Heart right ventricle (tissue), 16 donors: Measurements from ENCODE around the gene MBTPS1. TPM values are rescaled to one million over a fixed set of nuclear protein-coding genes. Genes with fewer than 3 reads are reported as not detected.
A peak's percentile ranks its signal among the peaks of the same experiment; 100 is the strongest.

Source experiments
- ATAC-seq, 8 donors: fragments of 200-7000 bp; cut with Tn5 transposase; one replicate each; pipeline ENCODE4 v1.9.1; 2020; ENCODE audit warnings: mild to moderate bottlenecking in 8 of 8, moderate library complexity in 8 of 8, moderate number of reproducible peaks in 1 of 8
- DNase-seq, 2 donors: peaks; one replicate each; pipeline ENCODE4 v3.0.0-alpha.2; 2020
- H3K27ac ChIP-seq, 10 donors: fragments of 200-600 bp; sonication (generic) in 2 of 10; one replicate each; pipeline versions ENCODE4 v1.5.0 to v1.8.0; 2020 to 2022; ENCODE audit warnings: mild to moderate bottlenecking in 3 of 10
- H3K27me3 ChIP-seq, 7 donors: fragments of 200-600 bp; one replicate each; pipeline ENCODE4 v1.8.0; 2021 to 2022; ENCODE audit warnings: mild to moderate bottlenecking in 2 of 7
- H3K36me3 ChIP-seq, 9 donors: fragments of 200-600 bp; sonication (generic) in 1 of 9; one replicate each; pipeline versions ENCODE4 v1.5.0 to v1.8.0; 2020 to 2022; ENCODE audit warnings: mild to moderate bottlenecking in 2 of 9
- H3K4me1 ChIP-seq, 9 donors: fragments of 200-600 bp; sonication (generic) in 1 of 9; one replicate each; pipeline versions ENCODE4 v1.5.0 to v1.8.0; 2020 to 2022; ENCODE audit warnings: mild to moderate bottlenecking in 4 of 9
- H3K4me3 ChIP-seq, 10 donors: fragments of 200-600 bp; sonication (generic) in 2 of 10; one replicate each; pipeline versions ENCODE4 v1.5.0 to v1.8.0; 2020 to 2022; ENCODE audit warnings: mild to moderate bottlenecking in 7 of 10, moderate library complexity in 2 of 10
- H3K9me3 ChIP-seq, 11 donors: fragments of 200-600 bp in 10 of 11; sonication (generic) in 2 of 11; one replicate each; pipeline versions ENCODE4 v1.5.0 to v1.8.0; 2013 to 2022; ENCODE audit warnings: mild to moderate bottlenecking in 2 of 11, control low read depth in 1 of 11, moderate library complexity in 1 of 11
- WGBS, 2 donors: extraction: QIAGEN DNeasy Blood & Tissue Kit; methylation state at CpG; one replicate each; pipeline ENCODE4 v1.1.7; 2013; ENCODE audit warnings: inconsistent platforms in 1 of 2; 5-methylcytosine and 5-hydroxymethylcytosine counted together
- intact Hi-C, 10 donors: fragments of 100-400 bp; cut with DNase I; formaldehyde crosslinking; loops; one replicate each; pipeline versions ENCODE4 v1.11.1 to v1.14.2; 2022
- polyA plus RNA-seq, 2 donors: library from polyadenylated mRNA; stranded (reverse); fragments of 200-250 nt; gene quantifications; one replicate each; pipeline ENCODE4 v1.2.3, GENCODE V29; 2013
- total RNA-seq, 10 donors: library from RNA; stranded (reverse); fragmentation: NEBNext Ultra II Directional in 3 of 10; extraction: Animal tissue kit (Norgen Biotek cat#: 25700) in 3 of 10; gene quantifications; one replicate each; pipeline versions ENCODE4 v1.2.1 to v1.2.4, GENCODE V29; 2021 to 2023
- TF ChIP-seq, protein P1 (sequence below), 9 donors: fragments of 200-600 bp; sonication (generic) in 2 of 9; IDR thresholded peaks; one replicate each; pipeline versions ENCODE4 v1.5.0 to v1.8.0; 2021 to 2022; ENCODE audit warnings: antibody characterized with exemption in 9 of 9, mild to moderate bottlenecking in 5 of 9, moderate library complexity in 1 of 9
- donor health status: Arrhythmogenic right ventricular cardiomyopathy.
- donor health status: ischemic (EF 13 %, LVEDD 7.1; RV severe dilation, severe dysfunction).
- donor health status: healthy with polysubstance abuse.
- donor health status: DM: no; HTN: yes; CAD: no.
- donor health status: DM: no; HTN: no; CAD: no.
- donor health status: ischemic (EF 25% LVEDD 6.9; RV normal size, moderate dysfunction).
- donor health status: ischemic (EF 25% LVEDD 5.7; RV mildly dilated, moderate dysfunction).
- donor health status: healthy.
- donor health status: DM: yes; HTN: yes; CAD: no.
- donor health status: Ischemic cardiomyopathy.
- donor health status: ischemic (EF 35%, LVEDD 5.7; RV mildly dilated, moderate dysfunction).
- donor health status: nonischemic (EF 11% LVEDD 7.7; RV severe dilation, severe dysfunction).
- donor health status: DM: yes; HTN: yes; CAD: no.
- donor health status: PGD.
- donor health status: ischemic (EF 29% LVEDD 5.4; RV normal size, mild dysfunction).
- donor health status: nonischemic (EF 23%, LVEDD 6.1; RV moderate dilation, normal function).

Gene MBTPS1
- total and polyA plus RNA-seq, 12 donors: 41.4 to 122 (median 66.0) TPM

DNA sequence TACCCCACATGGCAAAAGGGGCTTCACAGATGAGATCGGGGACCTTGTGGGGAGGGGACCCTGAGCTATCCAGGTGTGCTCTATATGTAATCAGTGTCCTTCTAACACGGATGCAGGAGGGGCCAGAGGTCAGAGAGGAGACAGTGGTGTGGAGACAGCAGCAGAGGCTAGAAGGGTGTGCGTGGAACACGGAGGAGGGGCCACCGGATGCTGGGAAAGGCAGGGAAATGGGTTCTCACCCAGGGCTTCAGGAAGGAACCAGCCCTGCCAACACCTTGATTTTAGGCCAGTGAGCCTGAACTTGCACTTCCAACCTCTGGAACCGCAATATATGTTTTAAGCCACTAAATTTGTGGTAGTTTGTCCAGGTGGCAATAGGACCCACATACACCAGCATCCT is 69.5 kb downstream of the MBTPS1 start:
- Histone ChIP-seq H3K27ac (no peak overlapping the region), H3K36me3 (peaks cover 0 to 31% (median 5%) of the 10 kb centered on the region in 9 donors), H3K9me3 (no peaks in the 10 kb centered on the region), H3K27me3 (peaks cover 0 to 30% (median 6%) of the 10 kb centered on the region in 7 donors), H3K4me1 (peaks cover 0 to 17% (median 6%) of the 10 kb centered on the region in 9 donors), H3K4me3 (no peak overlapping the region)
- no peak for DNase-seq
- intact Hi-C loops: loop anchor here in 1 of 10 donors (10.0 kb wide), 2 partner anchors 72 to 222 kb away; no protein-coding TSS in a partner anchor
- ATAC-seq: no peak
- WGBS, 2 donors: 88 to 91% methylated on average over 6 of the region's 6 CpGs
- TF ChIP-seq, protein P1, sequence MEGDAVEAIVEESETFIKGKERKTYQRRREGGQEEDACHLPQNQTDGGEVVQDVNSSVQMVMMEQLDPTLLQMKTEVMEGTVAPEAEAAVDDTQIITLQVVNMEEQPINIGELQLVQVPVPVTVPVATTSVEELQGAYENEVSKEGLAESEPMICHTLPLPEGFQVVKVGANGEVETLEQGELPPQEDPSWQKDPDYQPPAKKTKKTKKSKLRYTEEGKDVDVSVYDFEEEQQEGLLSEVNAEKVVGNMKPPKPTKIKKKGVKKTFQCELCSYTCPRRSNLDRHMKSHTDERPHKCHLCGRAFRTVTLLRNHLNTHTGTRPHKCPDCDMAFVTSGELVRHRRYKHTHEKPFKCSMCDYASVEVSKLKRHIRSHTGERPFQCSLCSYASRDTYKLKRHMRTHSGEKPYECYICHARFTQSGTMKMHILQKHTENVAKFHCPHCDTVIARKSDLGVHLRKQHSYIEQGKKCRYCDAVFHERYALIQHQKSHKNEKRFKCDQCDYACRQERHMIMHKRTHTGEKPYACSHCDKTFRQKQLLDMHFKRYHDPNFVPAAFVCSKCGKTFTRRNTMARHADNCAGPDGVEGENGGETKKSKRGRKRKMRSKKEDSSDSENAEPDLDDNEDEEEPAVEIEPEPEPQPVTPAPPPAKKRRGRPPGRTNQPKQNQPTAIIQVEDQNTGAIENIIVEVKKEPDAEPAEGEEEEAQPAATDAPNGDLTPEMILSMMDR (IDR thresholded peaks at IDR 0.05): no peak

DNA sequence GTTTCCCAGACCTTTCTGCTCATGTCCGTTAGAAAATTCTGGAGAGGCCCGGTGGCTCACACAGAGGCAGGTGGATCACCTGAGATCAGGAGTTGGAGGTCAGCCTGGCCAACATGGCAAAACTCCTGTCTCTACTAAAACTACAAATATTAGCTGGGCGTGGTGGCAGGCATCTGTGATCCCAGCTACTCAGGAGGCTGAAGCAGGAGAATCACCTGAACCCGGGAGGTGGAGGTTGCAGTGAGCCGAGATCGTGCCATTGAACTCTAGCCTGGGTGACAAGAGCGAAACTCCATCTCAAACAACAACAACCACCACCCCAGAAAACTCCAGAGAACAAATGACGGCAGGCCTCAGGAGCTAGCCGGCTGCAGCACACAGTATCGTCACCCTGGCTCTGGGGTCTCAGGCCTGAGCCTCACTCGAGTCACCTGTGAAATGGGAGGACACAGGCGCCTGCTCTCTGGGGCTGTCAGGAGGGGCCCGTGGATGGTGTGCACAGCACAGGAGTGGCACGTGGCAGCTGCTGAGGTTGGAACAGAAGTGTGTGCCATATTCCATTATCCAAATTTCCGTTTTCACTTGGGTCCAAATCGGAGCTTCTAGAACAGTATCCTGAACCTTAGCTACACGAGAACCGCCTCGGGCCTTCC is 70.8 kb downstream of the MBTPS1 start:
- WGBS, 2 donors: 95% methylated on average over 19 of the region's 19 CpGs
- peaks cover 0 to 17% (median 6%) of the 10 kb centered on the region in 9 donors for H3K4me1 ChIP-seq
- intact Hi-C loops: loop anchor here in 1 of 10 donors (10.0 kb wide), 2 partner anchors 71 to 221 kb away; no protein-coding TSS in a partner anchor
- H3K9me3 ChIP-seq: no peaks in the 10 kb centered on the region
- ATAC-seq (no peak), DNase-seq (no peak)
- H3K36me3 ChIP-seq: peaks cover 0 to 29% (median 5%) of the 10 kb centered on the region in 9 donors
- no peak overlapping the region for H3K4me3 ChIP-seq
- TF ChIP-seq, protein P1 (IDR thresholded peaks at IDR 0.05): no peak
- H3K27me3 ChIP-seq: peaks cover 0 to 31% (median 6%) of the 10 kb centered on the region in 7 donors
- H3K27ac ChIP-seq: no peak overlapping the region

DNA sequence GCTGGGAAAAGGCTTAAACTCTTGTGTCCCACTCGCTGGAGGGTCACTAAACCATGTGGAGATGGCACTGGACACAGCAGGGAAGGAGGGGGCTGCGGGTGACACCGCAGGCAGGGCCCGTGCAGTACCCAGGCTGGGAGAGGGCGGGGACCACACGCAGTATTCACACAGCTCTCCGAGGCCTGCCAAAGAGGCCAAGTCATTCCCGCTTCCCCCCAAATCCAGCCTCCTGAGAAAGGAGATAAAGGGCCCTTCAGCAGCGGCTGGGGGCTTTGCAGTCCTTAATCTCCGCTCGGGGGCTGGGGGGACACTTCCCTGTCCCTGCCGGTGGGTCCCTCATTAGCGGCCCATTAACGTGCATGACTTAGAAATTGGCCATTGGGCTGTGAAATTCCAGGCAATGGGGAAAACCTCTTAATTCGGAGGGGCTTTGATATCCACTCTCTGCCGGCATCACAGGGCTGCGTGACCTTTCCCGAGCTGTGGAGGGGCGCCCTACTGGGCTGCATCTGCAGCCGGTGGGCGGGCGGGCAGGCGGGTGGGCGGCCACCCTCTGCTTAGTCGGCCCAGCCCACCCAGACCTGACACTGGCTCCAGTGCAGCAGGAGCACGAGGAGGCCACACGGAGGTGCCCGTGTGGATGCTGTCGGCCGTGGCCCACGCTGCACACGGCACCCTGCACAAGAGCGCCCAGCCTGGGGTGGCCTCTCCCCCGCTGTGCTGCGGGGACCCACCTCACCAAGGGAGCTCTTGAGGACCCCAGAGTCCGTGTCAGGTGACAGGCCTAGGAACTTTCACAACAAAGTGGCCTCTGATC is 71.5 kb downstream of the MBTPS1 start:
- TF ChIP-seq, protein P1 (IDR thresholded peaks at IDR 0.05): no peak
- DNase-seq (no peak), ATAC-seq (peak in 1 of 8 donors; percentile 18)
- Histone ChIP-seq H3K4me1 (peaks cover 0 to 17% (median 6%) of the 10 kb centered on the region in 9 donors), H3K4me3 (no peak overlapping the region), H3K9me3 (no peaks in the 10 kb centered on the region), H3K27me3 (peaks cover 0 to 38% (median 6%) of the 10 kb centered on the region in 7 donors), H3K27ac (no peak overlapping the region), H3K36me3 (peaks cover 0 to 26% (median 5%) of the 10 kb centered on the region in 9 donors)
- 64 to 65% methylated on average over 36 of the region's 36 CpGs for WGBS, 2 donors
- intact Hi-C loops: loop anchor here in 1 of 10 donors (10.0 kb wide), 2 partner anchors 70 to 220 kb away; no protein-coding TSS in a partner anchor

DNA sequence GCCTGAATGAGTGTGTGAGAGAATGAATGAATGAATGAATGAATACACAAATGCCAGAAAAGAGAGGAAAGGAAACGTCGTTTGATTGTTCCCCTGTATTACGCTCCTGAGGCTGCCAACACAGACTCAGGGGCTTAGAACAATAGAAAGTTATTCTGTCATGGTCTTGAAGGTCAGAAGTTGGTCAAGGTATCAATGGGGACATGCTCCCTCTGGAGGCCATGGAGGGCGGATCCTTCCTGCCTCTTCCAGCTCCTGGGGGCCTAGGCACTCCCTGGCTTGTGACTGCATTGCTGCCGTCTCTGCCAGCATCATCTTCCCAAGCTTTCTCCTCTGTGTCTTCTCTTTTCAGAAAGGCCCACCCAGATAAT is 72.6 kb downstream of the MBTPS1 start:
- H3K4me1 ChIP-seq: peaks cover 0 to 17% (median 6%) of the 10 kb centered on the region in 9 donors
- WGBS, 2 donors: 35 to 46% methylated on average over 5 of the region's 5 CpGs
- H3K9me3 ChIP-seq: no peaks in the 10 kb centered on the region
- no peak overlapping the region for H3K4me3 ChIP-seq
- H3K27me3 ChIP-seq: peaks cover 0 to 40% (median 6%) of the 10 kb centered on the region in 7 donors
- peaks cover 0 to 15% (median 3%) of the 10 kb centered on the region in 9 donors for H3K36me3 ChIP-seq
- TF ChIP-seq, protein P1 (IDR thresholded peaks at IDR 0.05): peak in 6 of 9 donors; percentile 23 to 44 (median 32)
- no peak overlapping the region for H3K27ac ChIP-seq
- peak in 2 of 8 donors; percentile 29 to 63 for ATAC-seq
- DNase-seq: no peak
- intact Hi-C loops: loop anchor here in 2 of 10 donors (5.0 to 10.0 kb wide), 3 partner anchors 69 to 219 kb away; partner anchors contain the start of gene NECAB2 (in 1 of the 2)
